Stimulated activated CD4-positive, alpha-beta T cell treated with anti-CD3 and anti-CD28 coated beads, Interleukin-1b, Interleukin-23, amount 100 ng/mL, for 24 hours (primary cell): ENCODE results near the gene LMBR1.

Experiments used
- DNase-seq, 4 experiments: peaks; one replicate each; pipeline ENCODE4 v3.0.0-alpha.2; 2020; ENCODE audit warnings: low read depth in 4 of 4, low spot score in 1 of 4

The LMBR1 gene

DNA sequence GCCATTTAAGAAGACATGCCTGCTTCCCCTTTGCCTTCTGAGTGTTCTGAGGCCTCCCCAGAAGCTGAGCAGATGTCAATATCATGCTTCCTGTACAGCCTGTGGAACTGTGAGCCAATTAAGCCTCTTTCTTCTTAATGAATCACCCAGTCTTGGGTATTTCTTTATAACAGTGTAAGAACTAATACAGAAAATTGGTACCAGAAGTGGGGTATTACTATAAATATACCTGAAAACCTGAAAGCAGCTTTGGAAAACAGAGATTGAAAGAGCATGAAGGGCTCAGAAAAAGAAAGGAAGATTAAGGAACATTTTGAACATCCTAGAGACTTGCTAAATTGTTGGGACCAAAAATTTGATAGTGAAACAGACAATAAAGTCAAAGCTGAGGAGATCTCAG, 264.4 kb downstream of the LMBR1 start:
- no peak for DNase-seq
